Progenitor cell of endocrine pancreas (in vitro differentiated cells): ENCODE measurements around the gene CD2BP2. TPM values are rescaled to one million over a fixed set of nuclear protein-coding genes. Genes with fewer than 3 reads are reported as not detected.

Source experiments
- DNase-seq: peaks from one replicate; pipeline ENCODE4 v3.0.0; 2021; ENCODE audit warnings: low spot score; ENCODE audit not compliant: unreplicated experiment
- H3K27ac Mint-ChIP-seq: 2 replicates; pipeline ENCODE4 v1.8.0; 2021; ENCODE audit warnings: mild to moderate bottlenecking, moderate library complexity, mixed read lengths
- H3K27me3 Mint-ChIP-seq: 2 replicates; pipeline ENCODE4 v1.8.0; 2021; ENCODE audit warnings: mixed read lengths
- H3K36me3 Mint-ChIP-seq: 2 replicates; pipeline ENCODE4 v1.8.0; 2022; ENCODE audit warnings: mixed read lengths; ENCODE audit not compliant: insufficient read depth
- H3K4me1 Mint-ChIP-seq: 2 replicates; pipeline ENCODE4 v1.8.0; 2021; ENCODE audit warnings: low read depth, mixed read lengths
- H3K4me3 Mint-ChIP-seq: 2 replicates; pipeline ENCODE4 v1.8.0; 2021; ENCODE audit warnings: low read depth, mild to moderate bottlenecking, moderate library complexity, mixed read lengths
- H3K9me3 Mint-ChIP-seq: 2 replicates; pipeline ENCODE4 v1.8.0; 2021; ENCODE audit warnings: low read depth, mixed read lengths
- CTCF ChIP-seq: fragments of 200-600 bp; sonication (generic); IDR thresholded peaks from one replicate; pipeline ENCODE4 v1.5.0; 2021; ENCODE audit warnings: antibody characterized with exemption, mild to moderate bottlenecking; ENCODE audit not compliant: unreplicated experiment
- total RNA-seq: library from RNA; stranded (reverse); gene quantifications from 2 replicates; pipeline ENCODE4 v1.2.1, GENCODE V29; 2021

CD2BP2 gene
- total RNA-seq, 1 donor from 2014 or later, result 76.9 TPM

DNA sequence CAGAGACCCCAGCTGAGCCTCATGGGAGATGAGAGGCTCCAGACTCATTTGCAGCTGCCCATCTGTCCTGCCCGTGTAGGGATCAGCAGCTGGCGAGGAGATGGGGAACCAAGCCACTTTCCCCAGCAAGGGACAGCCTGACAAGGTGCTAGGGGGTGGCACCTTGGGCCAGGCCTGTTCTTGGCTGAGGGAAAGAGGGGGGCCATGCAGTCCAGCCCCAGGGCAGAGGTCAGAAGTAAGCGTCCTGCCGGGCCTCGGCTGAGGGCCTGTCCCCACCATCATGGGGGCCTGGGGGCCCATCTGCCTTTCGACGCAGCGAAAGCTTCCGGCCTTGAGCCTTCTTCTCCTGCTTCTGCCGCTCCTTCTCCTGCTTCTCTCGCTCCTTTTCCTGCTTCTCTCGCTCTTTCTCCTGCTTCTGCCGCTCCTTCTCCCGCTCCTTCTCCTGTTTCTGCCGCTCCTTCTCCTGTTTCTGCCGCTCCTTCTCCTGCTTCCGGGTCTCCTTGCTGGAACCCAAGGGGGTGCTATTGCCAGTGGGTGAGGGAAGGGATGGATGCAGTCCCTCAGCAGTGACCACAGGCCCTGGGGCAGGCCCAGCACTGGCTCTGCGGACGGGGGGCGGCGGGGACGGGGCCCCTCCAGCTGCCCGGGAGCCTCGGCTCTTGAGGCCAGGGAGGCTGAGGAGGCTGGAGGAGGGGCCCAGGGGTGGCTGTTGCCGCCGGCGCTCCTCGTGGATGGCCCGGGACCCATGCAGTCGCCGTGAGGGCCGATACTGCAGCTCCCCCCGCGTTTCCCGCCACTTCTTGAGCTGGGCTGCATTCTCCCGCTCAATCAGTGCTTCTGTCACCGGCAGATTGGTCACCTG lies 2.8 kb upstream of the CD2BP2 start:
- H3K36me3 Mint-ChIP-seq, result peaks cover 13% of the 10 kb centered on the region
- H3K4me3 Mint-ChIP-seq, result no peak overlapping the region
- no peaks in the 10 kb centered on the region for H3K27me3 Mint-ChIP-seq
- DNase-seq, result no peak
- H3K9me3 Mint-ChIP-seq, result no peaks in the 10 kb centered on the region
- H3K27ac Mint-ChIP-seq, result no peak overlapping the region
- TF ChIP-seq CTCF, result no peak
- peaks cover 11% of the 10 kb centered on the region for H3K4me1 Mint-ChIP-seq

DNA sequence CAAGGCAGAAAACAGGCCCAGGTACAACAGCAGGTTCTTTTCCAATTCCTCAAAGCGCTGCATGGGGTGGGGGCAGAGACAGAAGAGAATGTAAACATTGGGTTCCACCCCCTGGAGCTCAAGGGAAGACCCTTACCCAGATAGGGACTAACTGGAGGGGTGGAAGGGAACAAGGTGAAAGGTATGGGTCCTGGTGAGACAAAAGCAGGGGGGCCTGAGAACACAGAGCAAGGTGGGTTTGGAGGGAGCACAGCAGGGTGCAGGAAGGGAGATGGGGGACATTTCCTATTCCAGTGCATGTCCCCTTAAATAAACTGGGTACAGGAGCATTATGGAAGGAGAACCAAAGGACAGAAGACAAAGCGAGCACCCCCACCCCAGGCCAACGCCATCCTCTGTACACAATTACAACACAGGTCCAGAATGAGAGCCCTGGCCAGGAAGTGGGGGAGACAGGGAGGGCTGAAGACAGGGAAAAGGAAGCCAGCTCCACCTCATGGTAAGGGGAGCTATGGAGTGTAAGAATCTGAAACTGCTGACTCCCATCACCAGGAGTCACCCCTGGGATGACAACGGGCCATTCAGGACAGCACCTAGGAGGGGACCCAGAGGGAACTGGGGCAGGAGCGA lies 2.1 kb upstream of the CD2BP2 start:
- Mint-ChIP-seq H3K4me3 (no peak overlapping the region), H3K9me3 (no peaks in the 10 kb centered on the region), H3K27ac (peak overlapping the region; percentile 59), H3K36me3 (peaks cover 11% of the 10 kb centered on the region), H3K27me3 (no peaks in the 10 kb centered on the region), H3K4me1 (peaks cover 11% of the 10 kb centered on the region)
- no peak for DNase-seq
- TF ChIP-seq CTCF, result no peak

GRCh38 chr16:30356401-30357084 lies 1.4 kb upstream of the CD2BP2 start:
- no peaks in the 10 kb centered on the region for H3K27me3 Mint-ChIP-seq
- no peaks in the 10 kb centered on the region for H3K9me3 Mint-ChIP-seq
- no peak for TF ChIP-seq CTCF
- peaks cover 11% of the 10 kb centered on the region for H3K4me1 Mint-ChIP-seq
- DNase-seq, result no peak
- H3K27ac Mint-ChIP-seq, result peak overlapping the region; percentile 99
- peaks cover 13% of the 10 kb centered on the region for H3K36me3 Mint-ChIP-seq
- H3K4me3 Mint-ChIP-seq, result peak overlapping the region; percentile 95

DNA sequence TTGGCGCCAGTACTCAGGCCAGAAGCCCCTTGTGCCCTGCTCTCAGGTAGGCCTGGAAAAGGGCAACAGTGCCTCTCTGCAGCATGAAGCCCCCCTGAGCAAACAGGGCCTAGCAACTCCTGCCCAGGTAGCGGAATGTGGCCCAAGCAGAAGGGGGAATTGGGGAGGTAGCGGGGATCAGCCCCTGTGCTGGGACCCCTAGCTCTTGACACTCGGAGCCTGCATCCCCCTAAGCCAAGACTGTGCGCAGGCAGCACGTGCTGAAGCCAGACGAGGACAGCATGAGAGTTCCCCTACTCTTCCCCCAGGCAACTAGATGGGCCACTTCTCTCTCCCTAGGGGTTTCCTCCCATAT lies 823 bp upstream of the CD2BP2 start:
- Mint-ChIP-seq H3K4me3 (peak overlapping the region; percentile 95), H3K36me3 (peaks cover 15% of the 10 kb centered on the region), H3K9me3 (no peaks in the 10 kb centered on the region), H3K27me3 (no peaks in the 10 kb centered on the region), H3K4me1 (peaks cover 11% of the 10 kb centered on the region), H3K27ac (peak overlapping the region; percentile 99)
- DNase-seq, result no peak
- no peak for TF ChIP-seq CTCF

GRCh38 chr16:30354423-30355143 lies 525 bp downstream of the CD2BP2 start:
- peaks cover 19% of the 10 kb centered on the region for H3K36me3 Mint-ChIP-seq
- H3K4me3 Mint-ChIP-seq, result peak overlapping the region; percentile 95
- no peak for TF ChIP-seq CTCF
- peaks cover 11% of the 10 kb centered on the region for H3K4me1 Mint-ChIP-seq
- no peaks in the 10 kb centered on the region for H3K27me3 Mint-ChIP-seq
- peak overlapping the region; percentile 99 for H3K27ac Mint-ChIP-seq
- no peaks in the 10 kb centered on the region for H3K9me3 Mint-ChIP-seq
- no peak for DNase-seq
